Measurements from ENCODE around the gene MYO18B.

DNA sequence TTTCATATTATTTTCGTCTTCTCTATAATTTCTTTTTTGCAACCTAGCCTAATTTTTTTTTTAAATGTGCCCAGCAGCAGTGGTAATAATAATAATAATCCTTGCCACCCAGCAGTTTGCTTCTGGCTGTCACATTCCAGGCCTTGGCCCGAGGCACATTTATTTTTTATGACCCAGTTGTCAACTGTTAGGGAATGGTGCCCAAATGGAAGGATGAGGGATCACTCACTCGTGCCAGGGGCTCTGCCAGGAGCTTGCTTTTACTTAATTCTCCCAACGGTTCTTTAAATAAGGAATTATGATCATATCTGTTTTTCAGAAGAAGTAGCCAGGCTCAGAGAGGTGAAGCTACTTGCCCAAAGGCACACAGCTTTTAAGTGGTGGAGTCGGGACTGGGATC, 49.6 kb downstream of the MYO18B start:
- TF ChIP-seq, protein P1, sequence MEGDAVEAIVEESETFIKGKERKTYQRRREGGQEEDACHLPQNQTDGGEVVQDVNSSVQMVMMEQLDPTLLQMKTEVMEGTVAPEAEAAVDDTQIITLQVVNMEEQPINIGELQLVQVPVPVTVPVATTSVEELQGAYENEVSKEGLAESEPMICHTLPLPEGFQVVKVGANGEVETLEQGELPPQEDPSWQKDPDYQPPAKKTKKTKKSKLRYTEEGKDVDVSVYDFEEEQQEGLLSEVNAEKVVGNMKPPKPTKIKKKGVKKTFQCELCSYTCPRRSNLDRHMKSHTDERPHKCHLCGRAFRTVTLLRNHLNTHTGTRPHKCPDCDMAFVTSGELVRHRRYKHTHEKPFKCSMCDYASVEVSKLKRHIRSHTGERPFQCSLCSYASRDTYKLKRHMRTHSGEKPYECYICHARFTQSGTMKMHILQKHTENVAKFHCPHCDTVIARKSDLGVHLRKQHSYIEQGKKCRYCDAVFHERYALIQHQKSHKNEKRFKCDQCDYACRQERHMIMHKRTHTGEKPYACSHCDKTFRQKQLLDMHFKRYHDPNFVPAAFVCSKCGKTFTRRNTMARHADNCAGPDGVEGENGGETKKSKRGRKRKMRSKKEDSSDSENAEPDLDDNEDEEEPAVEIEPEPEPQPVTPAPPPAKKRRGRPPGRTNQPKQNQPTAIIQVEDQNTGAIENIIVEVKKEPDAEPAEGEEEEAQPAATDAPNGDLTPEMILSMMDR (IDR thresholded peaks at IDR 0.05; ENCODE audit: low read length), result no peak
- no peak for TF ChIP-seq EZH2 (optimal IDR thresholded peaks at IDR 0.05; ENCODE audit: low read depth, low read length)
